8988T (cell line): Measurements from ENCODE around the gene PCMTD2.
A peak's percentile ranks its signal among the peaks of the same experiment; 100 is the strongest.
"Not testable (repeated sequence)": the region's sequence is repeated elsewhere in the genome, so short reads cannot be mapped to it uniquely, and the experiment has no call there.

Experiments
- DNase-seq: peaks from one replicate; pipeline ENCODE4 v3.0.0; 2011

Gene PCMTD2

GRCh38 chr20:64303086-64303485, 47.5 kb downstream of the PCMTD2 start:
- not testable (repeated sequence) for DNase-seq

- DNase-seq = not testable (repeated sequence)
Measured at GRCh38 chr20:64313761-64314160, 58.2 kb downstream of the PCMTD2 start.

GRCh38 chr20:64315381-64315780, 59.8 kb downstream of the PCMTD2 start:
- not testable (repeated sequence) for DNase-seq

- DNase-seq = not testable (repeated sequence)
Measured at GRCh38 chr20:64315884-64316283, 60.3 kb downstream of the PCMTD2 start.

- peak; percentile 34 for DNase-seq
Measured at GRCh38 chr20:64316415-64317083, 61.0 kb downstream of the PCMTD2 start.

- not testable (repeated sequence) for DNase-seq
Measured at GRCh38 chr20:64317331-64317730, 61.8 kb downstream of the PCMTD2 start.

GRCh38 chr20:64318056-64318455, 62.5 kb downstream of the PCMTD2 start:
- not testable (repeated sequence) for DNase-seq

- not testable (repeated sequence) for DNase-seq
Measured at GRCh38 chr20:64322031-64322789, 66.7 kb downstream of the PCMTD2 start.
